Measurements from ENCODE around the gene DTD1. TPM values are rescaled to one million over a fixed set of nuclear protein-coding genes. Genes with fewer than 3 reads are reported as not detected.
A peak's percentile ranks its signal among the peaks of the same experiment; 100 is the strongest.

The DTD1 gene
- total and polyA plus RNA-seq, 2 of the 13 experiments (the other 11 are each of a cell fraction or from before 2014, with no cell fraction given), result 41.2 to 79.3 TPM

GRCh38 chr20:18577942-18578341 is 9.9 kb upstream of the DTD1 start:
- H4K20me1 ChIP-seq (ENCODE audit: insufficient read depth, low read length), result no peaks in the 10 kb centered on the region
- H3K36me3 ChIP-seq (replicated peaks in 1 of 2; ENCODE audit: control insufficient read depth in 1 of 2, insufficient read depth in 2 of 2, low read length in 2 of 2), result no peaks in the 10 kb centered on the region
- no peak for TF ChIP-seq GPN1 (CRISPR knock-in tag; IDR thresholded peaks at IDR 0.05; ENCODE audit: borderline replicate concordance)
- TF ChIP-seq MNT (IDR thresholded peaks at IDR 0.05), result peak; percentile 98
- intact Hi-C loops (cut with micrococcal nuclease; ENCODE audit: unreplicated experiment), result no loop called here
- no peaks in the 10 kb centered on the region for H3K9me3 ChIP-seq (ENCODE audit: low read length)
- ChIA-PET POLR2A (no interaction called here), CTCF (ENCODE audit: low intra/inter-chr PET ratio, low total read pairs) (no interaction called here)
- no peaks in the 10 kb centered on the region for H3K27me3 ChIP-seq (ENCODE audit: control insufficient read depth in 1 of 2, insufficient read depth in 2 of 2, low read length in 2 of 2)
- H3K4me3 ChIP-seq (replicated peaks in 1 of 3; ENCODE audit: insufficient read depth in 1 of 3, low read depth in 2 of 3, low read length in 3 of 3), result no peak overlapping the region
- FAIRE-seq, result no peak
- 65% methylated on average over 6 of the region's 6 CpGs for WGBS (ENCODE audit: low lambda C conversion rate)
- no peak overlapping the region for H3K4me2 ChIP-seq (ENCODE audit: low read depth, low read length)
- no peak overlapping the region for H3K9ac ChIP-seq (ENCODE audit: insufficient read depth, low read depth, low read length)
- no peak overlapping the region for H2AFZ ChIP-seq (ENCODE audit: low read length)
- ATAC-seq, result no peak
- BruUV-seq (replicated peaks), result no TSS peak
- in situ Hi-C loops (cut with HindIII; ENCODE audit: extremely low pct_ligation_motif_present, low pct_unique_long_range_greater_than_20kb), result no loop called here
- H3K4me1 ChIP-seq (ENCODE audit: insufficient read depth, low read length), result peaks cover 22% of the 10 kb centered on the region
- no peaks in the 10 kb centered on the region for H3K79me2 ChIP-seq (ENCODE audit: insufficient read depth, low read length)
- H3K27ac ChIP-seq (ENCODE audit: extremely low read length, insufficient read depth, low read length), result no peak overlapping the region
- no peak for DNase-seq (ENCODE audit: low spot score)

- BruUV-seq (replicated peaks), result no TSS peak
- H3K9ac ChIP-seq (ENCODE audit: insufficient read depth, low read depth, low read length), result no peak overlapping the region
- ChIA-PET POLR2A (interaction anchor here (0.6 kb wide), 1 partner anchor 71 kb away, joined by 3 read pairs; the partner anchor contains the start of gene SEC23B), CTCF (ENCODE audit: low intra/inter-chr PET ratio, low total read pairs) (no interaction called here)
- no peaks in the 10 kb centered on the region for H3K9me3 ChIP-seq (ENCODE audit: low read length)
- ATAC-seq (no peak), DNase-seq (ENCODE audit: low spot score) (no peak), FAIRE-seq (no peak)
- H3K27ac ChIP-seq (ENCODE audit: extremely low read length, insufficient read depth, low read length), result no peak overlapping the region
- peaks cover 16% of the 10 kb centered on the region for H3K4me1 ChIP-seq (ENCODE audit: insufficient read depth, low read length)
- H4K20me1 ChIP-seq (ENCODE audit: insufficient read depth, low read length), result no peaks in the 10 kb centered on the region
- no peaks in the 10 kb centered on the region for H3K27me3 ChIP-seq (ENCODE audit: control insufficient read depth in 1 of 2, insufficient read depth in 2 of 2, low read length in 2 of 2)
- no peaks in the 10 kb centered on the region for H3K79me2 ChIP-seq (ENCODE audit: insufficient read depth, low read length)
- peak overlapping the region; percentile 68 for H2AFZ ChIP-seq (ENCODE audit: low read length)
- in situ Hi-C loops (cut with HindIII; ENCODE audit: extremely low pct_ligation_motif_present, low pct_unique_long_range_greater_than_20kb) (no loop called here), intact Hi-C loops (cut with micrococcal nuclease; ENCODE audit: unreplicated experiment) (no loop called here)
- WGBS (ENCODE audit: low lambda C conversion rate), result 47% methylated on average over 6 of the region's 6 CpGs
- no peak overlapping the region for H3K4me3 ChIP-seq (replicated peaks in 1 of 3; ENCODE audit: insufficient read depth in 1 of 3, low read depth in 2 of 3, low read length in 3 of 3)
- no peaks in the 10 kb centered on the region for H3K36me3 ChIP-seq (replicated peaks in 1 of 2; ENCODE audit: control insufficient read depth in 1 of 2, insufficient read depth in 2 of 2, low read length in 2 of 2)
- H3K4me2 ChIP-seq (ENCODE audit: low read depth, low read length), result no peak overlapping the region
- TF ChIP-seq FOXP4 (CRISPR knock-in tag; IDR thresholded peaks at IDR 0.05), result no peak
- no peak for TF ChIP-seq ZFP62 (CRISPR knock-in tag; IDR thresholded peaks at IDR 0.05)
- no peak for TF ChIP-seq SMAD1 (CRISPR knock-in tag; IDR thresholded peaks at IDR 0.05; ENCODE audit: borderline replicate concordance, low read depth)
- TF ChIP-seq ZNF235 (CRISPR knock-in tag; IDR thresholded peaks at IDR 0.05; ENCODE audit: borderline replicate concordance), result no peak
- no peak for TF ChIP-seq ZNF143 (CRISPR knock-in tag; IDR thresholded peaks at IDR 0.05)
- TF ChIP-seq ZNF33A (CRISPR knock-in tag; IDR thresholded peaks at IDR 0.05; ENCODE audit: borderline replicate concordance), result no peak
- TF ChIP-seq SATB2 (CRISPR knock-in tag; IDR thresholded peaks at IDR 0.05), result no peak
- no peak for TF ChIP-seq KAT7 (CRISPR knock-in tag; IDR thresholded peaks at IDR 0.05; ENCODE audit: borderline replicate concordance)
- no peak for TF ChIP-seq ZMAT5 (CRISPR knock-in tag; IDR thresholded peaks at IDR 0.05; ENCODE audit: borderline replicate concordance, low read depth)
- no peak for TF ChIP-seq ZNF282 (IDR thresholded peaks at IDR 0.05; ENCODE audit: partially characterized antibody)
- TF ChIP-seq CREM (IDR thresholded peaks at IDR 0.05), result no peak
- TF ChIP-seq CREM (CRISPR knock-in tag; IDR thresholded peaks at IDR 0.05), result no peak
- TF ChIP-seq RNF2 (conservative IDR thresholded peaks at IDR 0.05; ENCODE audit: low read depth), result no peak
- no peak for TF ChIP-seq ZNF232 (CRISPR knock-in tag; IDR thresholded peaks at IDR 0.05; ENCODE audit: borderline replicate concordance)
- TF ChIP-seq SRSF4 (IDR thresholded peaks at IDR 0.05; ENCODE audit: low read depth, low read length, poor library complexity, severe bottlenecking), result no peak
- TF ChIP-seq NFE2L2 (IDR thresholded peaks at IDR 0.05; ENCODE audit: low read length), result no peak
These were observed 9.3 kb upstream of the DTD1 start for GRCh38 chr20:18578581-18578980.
